NCI-H510A treated with DMSO at 0.1 percent for 48 hours (cell line): ENCODE measurements around the gene CLDN7.
A peak's percentile ranks its signal among the peaks of the same experiment; 100 is the strongest.
"Not testable (repeated sequence)": the region's sequence is repeated elsewhere in the genome, so short reads cannot be mapped to it uniquely, and the experiment has no call there.

Experiments
- DNase-seq: peaks from one replicate; lab custom pipeline; 2025; lab: John Stamatoyannopoulos, UW

The CLDN7 gene

DNA sequence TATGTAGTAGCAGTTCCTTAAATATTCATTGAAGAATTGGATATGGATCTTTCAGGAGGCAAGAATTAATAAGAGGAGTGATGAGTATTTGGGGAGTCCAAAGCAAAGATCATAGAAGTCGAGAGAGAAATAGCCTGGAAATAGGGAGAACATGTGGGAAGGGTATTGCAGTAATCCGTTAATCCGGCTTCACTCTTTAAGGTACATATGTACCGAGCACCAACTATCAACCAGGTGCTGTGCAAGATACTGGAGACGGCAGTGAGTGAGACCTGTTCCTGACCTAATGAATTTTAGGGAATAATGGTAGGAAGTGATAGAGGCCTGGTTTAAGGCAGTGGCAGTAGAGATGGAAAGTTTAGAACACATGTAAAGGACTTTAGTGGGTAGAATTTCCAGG lies 9.2 kb downstream of the CLDN7 start:
- no peak for DNase-seq

- DNase-seq, result peak; percentile 94
These were observed 9.9 kb downstream of the CLDN7 start, which contains the start of gene ELP5 for GRCh38 chr17:7252176-7253043. TSS of gene ELP5 (plus strand) at chr17:7252215. CDS start at chr17:7252551, 336 bp downstream.

GRCh38 chr17:7251661-7252175 lies 10.6 kb downstream of the CLDN7 start, which contains the start of gene CTDNEP1:
TSS of gene CTDNEP1 (minus strand) at chr17:7251734. CDS start at chr17:7251296, 438 bp downstream.
- peak; percentile 97 for DNase-seq

GRCh38 chr17:7250695-7251627 lies 11.3 kb downstream of the CLDN7 start:
- no peak for DNase-seq

- DNase-seq, result no peak
These were observed 12.4 kb downstream of the CLDN7 start for GRCh38 chr17:7249830-7250229.

DNA sequence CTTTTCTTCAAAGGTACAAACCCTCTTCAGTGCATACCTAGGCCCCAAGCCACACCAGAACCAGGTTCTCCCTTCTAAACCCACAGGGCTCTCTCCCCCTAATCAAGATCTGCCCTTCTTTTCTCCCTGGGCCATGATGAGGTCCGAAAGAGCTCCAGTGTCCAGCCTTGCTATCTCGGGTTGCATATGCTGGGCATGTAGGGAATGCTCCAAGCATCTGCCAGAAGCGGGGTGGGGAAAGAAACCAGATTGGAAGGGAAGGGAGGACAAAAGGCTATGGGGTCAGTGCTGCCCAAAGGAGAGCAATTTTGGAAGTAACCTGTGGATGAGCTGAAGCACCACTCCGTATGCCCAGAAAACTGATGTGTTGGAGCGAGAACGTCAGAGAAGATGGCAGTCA lies 13.1 kb downstream of the CLDN7 start:
- no peak for DNase-seq

DNA sequence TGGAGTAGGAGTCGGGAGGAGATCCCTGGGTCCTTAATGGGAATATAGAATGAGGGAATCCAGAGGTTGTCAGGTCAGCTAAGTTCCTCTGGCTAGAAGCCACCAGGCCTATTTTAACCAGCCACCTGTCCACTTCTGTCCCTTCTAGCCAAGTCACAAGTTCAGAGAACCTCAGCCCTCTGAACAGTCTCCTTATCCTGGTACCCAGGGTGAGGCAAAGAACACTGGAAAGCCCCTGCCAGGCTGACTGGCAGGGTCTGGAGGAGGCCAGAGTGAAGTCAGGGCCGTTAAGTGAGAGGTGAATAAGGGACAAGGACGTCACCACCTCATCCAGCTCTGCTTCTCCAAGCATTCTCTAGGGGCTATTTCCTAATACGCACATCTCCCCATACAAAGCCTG lies 13.5 kb downstream of the CLDN7 start:
- DNase-seq, result no peak

GRCh38 chr17:7246779-7247178 lies 15.5 kb downstream of the CLDN7 start:
- no peak for DNase-seq

- not testable (repeated sequence) for DNase-seq
These were observed 18.4 kb downstream of the CLDN7 start for GRCh38 chr17:7243838-7244237.

- DNase-seq, result no peak
These were observed 18.9 kb downstream of the CLDN7 start for GRCh38 chr17:7243453-7243729.

DNA sequence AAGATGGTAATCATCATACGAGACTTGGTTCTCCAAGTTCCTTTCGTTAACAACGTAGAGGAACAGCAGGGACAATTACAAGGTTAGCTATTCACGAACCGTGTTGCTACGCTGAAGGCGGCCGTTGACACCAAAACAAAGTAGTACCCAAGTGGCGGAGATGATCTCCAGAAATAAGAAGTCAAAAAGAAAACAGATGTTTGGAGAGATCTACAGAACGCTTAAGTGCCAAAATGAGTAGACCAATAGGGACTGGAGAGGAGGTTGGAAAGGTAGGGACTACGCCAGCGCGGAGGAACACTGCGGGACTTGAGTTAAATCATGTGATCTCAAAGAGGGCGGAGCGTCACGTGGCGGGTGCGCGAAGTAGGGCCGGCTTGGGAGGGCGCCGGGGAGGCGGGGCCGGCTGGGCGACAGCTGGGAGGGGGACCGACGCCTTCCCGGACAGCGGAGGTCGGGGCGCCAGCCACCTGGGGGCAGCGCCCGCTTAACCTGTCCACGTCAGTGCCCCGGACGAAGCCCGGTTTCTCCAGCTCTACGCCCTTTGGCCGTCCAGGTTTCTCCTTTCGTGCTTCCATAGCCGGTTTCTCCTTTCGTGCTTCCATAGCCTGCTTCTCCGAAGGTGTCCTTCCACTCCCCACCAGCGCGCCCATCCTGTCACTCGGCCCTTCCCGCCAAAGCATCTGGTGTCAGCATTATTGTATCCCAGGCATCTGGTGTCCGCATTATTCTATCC lies 19.4 kb downstream of the CLDN7 start:
- DNase-seq, result peak; percentile 93

GRCh38 chr17:7241783-7242716 lies 20.2 kb downstream of the CLDN7 start, which contains the start of gene GABARAP:
TSS of gene GABARAP (minus strand) at chr17:7242449. CDS start at chr17:7242330, 119 bp downstream.
- DNase-seq, result peak; percentile 93

DNA sequence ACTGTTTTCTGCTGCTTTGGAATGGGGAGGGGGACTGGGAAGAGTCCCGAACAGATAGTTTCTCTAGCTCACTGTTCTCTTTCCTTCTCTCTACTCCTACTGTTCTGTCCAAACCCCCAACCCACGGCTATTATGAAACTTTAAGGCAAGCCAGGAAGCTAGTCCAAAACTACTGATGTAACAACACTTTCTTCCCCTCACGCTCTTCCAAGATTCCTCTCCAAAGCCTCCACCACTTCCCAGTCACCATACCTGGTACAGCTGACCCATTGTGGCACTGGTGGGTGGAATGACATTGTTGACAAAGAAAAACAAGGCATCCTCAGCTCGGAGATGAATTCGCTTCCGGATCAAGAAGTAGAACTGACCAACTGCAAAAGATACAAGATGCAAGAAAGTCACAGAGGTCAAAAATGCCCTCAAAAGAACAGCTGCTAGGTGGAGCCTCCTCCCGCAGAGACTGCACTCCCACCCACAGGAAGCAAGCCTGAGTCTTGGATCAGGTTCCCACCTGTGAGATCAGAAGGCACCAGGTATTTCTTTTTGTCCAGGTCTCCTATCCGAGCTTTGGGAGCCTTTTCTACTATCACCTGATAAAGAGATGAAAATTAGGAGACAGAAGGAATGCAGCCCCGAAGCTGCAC lies 21.1 kb downstream of the CLDN7 start:
- DNase-seq, result no peak

GRCh38 chr17:7240375-7240774 lies 21.9 kb downstream of the CLDN7 start:
- no peak for DNase-seq

DNA sequence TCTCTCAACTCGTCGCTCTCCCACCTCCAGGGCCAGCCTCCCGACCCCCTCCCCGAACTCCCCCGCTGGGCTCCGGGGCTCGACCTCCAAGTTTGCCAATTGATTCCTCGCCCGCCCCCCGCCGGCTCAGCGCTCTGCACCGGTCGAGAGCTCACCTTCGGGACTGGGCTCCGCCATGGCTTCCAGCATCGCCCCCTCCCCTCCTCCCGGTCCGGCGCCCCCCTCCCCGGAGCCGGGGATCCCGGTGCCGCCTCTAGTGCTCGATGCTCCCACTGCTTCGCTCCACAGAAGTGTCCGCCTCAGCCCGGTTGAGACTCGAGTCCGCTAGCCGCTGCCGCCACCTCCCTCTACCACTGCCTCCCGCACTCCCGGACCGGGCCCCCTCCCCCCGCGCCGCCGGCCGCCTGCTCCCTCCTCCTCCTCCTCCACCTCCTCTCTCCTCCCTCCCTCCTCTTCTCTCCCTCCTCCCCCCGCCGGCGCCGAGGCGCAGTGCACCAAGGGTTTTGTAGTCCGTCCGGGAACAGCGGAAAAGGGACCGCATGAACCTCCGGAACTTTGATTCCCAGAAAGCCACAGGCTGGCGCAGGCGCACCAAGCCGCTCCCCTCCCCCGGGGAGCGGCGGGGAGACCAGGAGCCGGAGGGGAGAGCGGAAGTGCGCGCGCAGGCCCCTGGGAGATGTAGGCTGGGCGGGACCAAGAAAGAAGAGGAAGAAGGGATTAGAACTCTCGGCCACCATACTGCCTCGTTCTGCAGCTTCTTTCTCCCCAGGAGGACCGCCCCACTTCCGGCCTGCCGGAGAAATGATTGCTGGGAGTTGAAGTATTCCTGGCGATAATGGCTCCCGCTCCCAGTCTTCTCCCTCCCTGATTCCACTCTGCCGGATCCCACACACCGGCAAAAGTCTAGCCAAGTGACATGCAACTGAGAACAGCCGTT lies 22.9 kb downstream of the CLDN7 start, which contains the start of gene PHF23:
Gene PHF23, minus strand, starts transcription at position 367 of the 937 bp plus-strand sequence. Its CDS starts 178 bp downstream, at position 189.
- peak; percentile 99 for DNase-seq

- no peak for DNase-seq
These were observed 23.7 kb downstream of the CLDN7 start for GRCh38 chr17:7238420-7239090.

DNA sequence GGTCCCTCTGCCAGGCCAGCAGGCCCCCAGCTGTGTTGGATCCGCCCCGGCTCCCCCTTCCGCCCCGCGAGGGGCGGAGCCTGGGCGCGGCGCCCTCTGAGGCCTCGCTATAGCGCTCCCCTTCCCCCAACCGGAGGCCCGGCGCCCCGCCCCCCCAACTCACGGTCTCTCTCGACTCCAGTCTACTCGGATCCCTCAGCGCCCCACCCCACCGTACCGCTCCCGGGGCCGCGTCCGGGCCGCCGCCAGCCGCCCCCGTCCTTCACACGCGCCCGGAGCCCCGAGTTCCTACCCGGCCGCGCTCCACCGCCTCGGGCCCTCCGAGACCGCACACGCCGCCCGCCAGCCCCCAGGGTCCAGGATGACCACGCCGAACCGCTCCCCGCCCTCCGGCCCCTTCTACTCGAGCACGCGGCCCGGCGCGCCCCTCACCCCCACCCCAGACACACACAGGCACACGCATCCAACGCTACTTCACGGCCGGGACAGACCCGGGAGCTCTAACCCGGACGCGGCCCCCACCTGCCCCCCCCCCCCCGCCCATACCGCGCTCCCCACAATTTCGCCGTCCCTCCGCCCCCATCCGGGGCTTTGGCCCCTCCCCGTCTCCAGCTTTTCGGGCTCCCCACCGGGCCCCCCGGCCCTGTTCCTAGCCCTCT lies 24.4 kb downstream of the CLDN7 start:
- peak; percentile 70 for DNase-seq
